NK-92 (cell line): ENCODE data around the gene RPEL1.
"Not testable (repeated sequence)": the region's sequence is repeated elsewhere in the genome, so short reads cannot be mapped to it uniquely, and the experiment has no call there.

Experiments used
- DNase-seq: peaks from one replicate; lab custom pipeline; 2025; ENCODE audit not compliant: unreplicated experiment; lab: John Stamatoyannopoulos, UW

RPEL1 gene

GRCh38 chr10:103245587-103245986 is at the start of gene RPEL1:
RPEL1 (plus strand) TSS chr10:103245887; CDS start chr10:103245997, 110 bp downstream.
- not testable (repeated sequence) for DNase-seq

- no peak for DNase-seq
These were observed 49.2 kb upstream of the RPEL1 start for GRCh38 chr10:103196516-103196915.

- DNase-seq: no peak
These were observed 48.5 kb upstream of the RPEL1 start for GRCh38 chr10:103197174-103197573.

GRCh38 chr10:103197903-103198302 is 47.8 kb upstream of the RPEL1 start:
- no peak for DNase-seq

- no peak for DNase-seq
These were observed 47.0 kb upstream of the RPEL1 start for GRCh38 chr10:103198648-103199047.

- DNase-seq: no peak
These were observed 46.2 kb upstream of the RPEL1 start for GRCh38 chr10:103199488-103199887.

- no peak for DNase-seq
These were observed 43.4 kb upstream of the RPEL1 start for GRCh38 chr10:103202319-103202718.

- no peak for DNase-seq
These were observed 42.2 kb upstream of the RPEL1 start for GRCh38 chr10:103203466-103203865.

- DNase-seq: no peak
These were observed 41.1 kb upstream of the RPEL1 start for GRCh38 chr10:103204353-103205255.

- not testable (repeated sequence) for DNase-seq
These were observed 40.3 kb upstream of the RPEL1 start for GRCh38 chr10:103205401-103205800.

GRCh38 chr10:103206715-103207114 is 39.0 kb upstream of the RPEL1 start:
- DNase-seq: not testable (repeated sequence)

- DNase-seq: no peak
These were observed 38.5 kb upstream of the RPEL1 start for GRCh38 chr10:103207141-103207540.

- not testable (repeated sequence) for DNase-seq
These were observed 38.0 kb upstream of the RPEL1 start for GRCh38 chr10:103207643-103208042.

- not testable (repeated sequence) for DNase-seq
These were observed 35.4 kb upstream of the RPEL1 start for GRCh38 chr10:103210262-103210661.

GRCh38 chr10:103215601-103216000 is 30.1 kb upstream of the RPEL1 start:
- DNase-seq: no peak

GRCh38 chr10:103216362-103216761 is 29.3 kb upstream of the RPEL1 start:
- not testable (repeated sequence) for DNase-seq

- DNase-seq: no peak
These were observed 21.6 kb upstream of the RPEL1 start for GRCh38 chr10:103224133-103224532.

- DNase-seq: not testable (repeated sequence)
These were observed 21.0 kb upstream of the RPEL1 start for GRCh38 chr10:103224721-103225120.

GRCh38 chr10:103225939-103226338 is 19.7 kb upstream of the RPEL1 start:
- DNase-seq: no peak

- DNase-seq: no peak
These were observed 18.3 kb upstream of the RPEL1 start for GRCh38 chr10:103227416-103227815.

- DNase-seq: no peak
These were observed 14.6 kb upstream of the RPEL1 start for GRCh38 chr10:103231047-103231551.

GRCh38 chr10:103232131-103232673 is 13.5 kb upstream of the RPEL1 start:
- DNase-seq: no peak
